Measurements from ENCODE around the gene IL4R.

Gene IL4R

GRCh38 chr16:27374804-27375425, 61.1 kb downstream of the IL4R start:
- DNase-seq (ENCODE audit: low spot score): peak; percentile 76

GRCh38 chr16:27377666-27378485, 64.1 kb downstream of the IL4R start:
- no peak for TF ChIP-seq CTCF (IDR thresholded peaks at IDR 0.05; ENCODE audit: extremely low read depth, missing control alignments)
- peak; percentile 50 for DNase-seq (ENCODE audit: low spot score)

More at GRCh38 chr16:27374804-27375425, 61.1 kb downstream of the IL4R start:
- no peak for TF ChIP-seq CTCF (IDR thresholded peaks at IDR 0.05; ENCODE audit: extremely low read depth, missing control alignments)

- no peak for TF ChIP-seq CTCF (IDR thresholded peaks at IDR 0.05; ENCODE audit: extremely low read depth, missing control alignments)
- no peak for DNase-seq (ENCODE audit: low spot score)
Observed at GRCh38 chr16:27378871-27379481, 65.2 kb downstream of the IL4R start.

- DNase-seq (ENCODE audit: low spot score): no peak
- TF ChIP-seq CTCF (IDR thresholded peaks at IDR 0.05; ENCODE audit: extremely low read depth, missing control alignments): no peak
Observed at GRCh38 chr16:27379919-27380318, 66.1 kb downstream of the IL4R start.

- TF ChIP-seq CTCF (IDR thresholded peaks at IDR 0.05; ENCODE audit: extremely low read depth, missing control alignments): no peak
- no peak for DNase-seq (ENCODE audit: low spot score)
Observed at GRCh38 chr16:27381236-27381635, 67.5 kb downstream of the IL4R start.

- no peak for DNase-seq (ENCODE audit: low spot score)
- TF ChIP-seq CTCF (IDR thresholded peaks at IDR 0.05; ENCODE audit: extremely low read depth, missing control alignments): no peak
Observed at GRCh38 chr16:27381974-27382855, 68.4 kb downstream of the IL4R start.

Measured in GM20000 (cell line).